Stomach smooth muscle (tissue), 2 donors: ENCODE measurements around the gene FBLN2.
"Not testable (repeated sequence)": the region's sequence is repeated elsewhere in the genome, so short reads cannot be mapped to it uniquely, and the experiment has no call there.

Source experiments
- H3K27ac ChIP-seq: one replicate; pipeline ENCODE4 v1.7.0; 2013; ENCODE audit warnings: mild to moderate bottlenecking, low read length, inconsistent platforms
- H3K27me3 ChIP-seq, 2 donors: one replicate each; pipeline ENCODE4 v1.7.0; 2013; ENCODE audit warnings: low read length in 2 of 2; ENCODE audit not compliant: insufficient read depth in 2 of 2, control insufficient read depth in 1 of 2
- H3K36me3 ChIP-seq, 2 donors: one replicate each; pipeline ENCODE4 v1.7.0; 2013; ENCODE audit warnings: low read length in 2 of 2; ENCODE audit not compliant: control insufficient read depth in 2 of 2, insufficient read depth in 2 of 2
- H3K4me1 ChIP-seq: one replicate; pipeline ENCODE4 v1.7.0; 2013; ENCODE audit warnings: low read length; ENCODE audit not compliant: control insufficient read depth, insufficient read depth
- H3K4me3 ChIP-seq, 2 donors: one replicate each; pipeline ENCODE4 v1.7.0; 2013; ENCODE audit warnings: low read length in 2 of 2
- H3K9ac ChIP-seq, 2 donors: one replicate each; pipeline ENCODE4 v1.7.0; 2013; ENCODE audit warnings: low read length in 2 of 2, mild to moderate bottlenecking in 1 of 2
- H3K9me3 ChIP-seq, 2 donors: one replicate each; pipeline ENCODE4 v1.7.0; 2013; ENCODE audit warnings: low read length in 2 of 2; ENCODE audit not compliant: control insufficient read depth in 2 of 2
- donor health status: healthy.
- donor health status: Pancreatic carcinoma.

Gene FBLN2

GRCh38 chr3:13514639-13515435 is 34.1 kb upstream of the FBLN2 start:
- H3K27me3 ChIP-seq, result peaks cover 0 to 6% of the 10 kb centered on the region in 2 donors
- H3K27ac ChIP-seq, result no peak overlapping the region
- no peak overlapping the region for H3K4me3 ChIP-seq
- H3K36me3 ChIP-seq, result no peaks in the 10 kb centered on the region
- H3K4me1 ChIP-seq, result peaks cover 12% of the 10 kb centered on the region
- H3K9me3 ChIP-seq, result no peaks in the 10 kb centered on the region
- no peak overlapping the region for H3K9ac ChIP-seq

- H3K27me3 ChIP-seq, result peaks cover 0 to 6% of the 10 kb centered on the region in 2 donors
- no peak overlapping the region for H3K9ac ChIP-seq
- H3K36me3 ChIP-seq, result no peaks in the 10 kb centered on the region
- no peaks in the 10 kb centered on the region for H3K9me3 ChIP-seq
- no peak overlapping the region for H3K4me3 ChIP-seq
- H3K27ac ChIP-seq, result no peak overlapping the region
- peaks cover 13% of the 10 kb centered on the region for H3K4me1 ChIP-seq
These were observed 32.9 kb upstream of the FBLN2 start for GRCh38 chr3:13515786-13516759.

GRCh38 chr3:13516760-13517135 is 32.2 kb upstream of the FBLN2 start:
- peaks cover 0 to 6% of the 10 kb centered on the region in 2 donors for H3K27me3 ChIP-seq
- no peak overlapping the region for H3K27ac ChIP-seq
- H3K9ac ChIP-seq, result no peak overlapping the region
- no peak overlapping the region for H3K4me3 ChIP-seq
- H3K36me3 ChIP-seq, result no peaks in the 10 kb centered on the region
- H3K4me1 ChIP-seq, result peaks cover 13% of the 10 kb centered on the region
- H3K9me3 ChIP-seq, result no peaks in the 10 kb centered on the region

GRCh38 chr3:13517253-13517977 is 31.5 kb upstream of the FBLN2 start:
- H3K27ac ChIP-seq, result no peak overlapping the region
- peaks cover 13% of the 10 kb centered on the region for H3K4me1 ChIP-seq

GRCh38 chr3:13518516-13518953 is 30.4 kb upstream of the FBLN2 start:
- Histone ChIP-seq H3K27me3 (peaks cover 0 to 6% of the 10 kb centered on the region in 2 donors), H3K27ac (no peak overlapping the region), H3K9me3 (no peaks in the 10 kb centered on the region), H3K4me1 (peaks cover 13% of the 10 kb centered on the region), H3K9ac (no peak overlapping the region), H3K4me3 (no peak overlapping the region), H3K36me3 (no peaks in the 10 kb centered on the region)

More at GRCh38 chr3:13517253-13517977, 31.5 kb upstream of the FBLN2 start:
- Histone ChIP-seq H3K36me3 (no peaks in the 10 kb centered on the region), H3K27me3 (peaks cover 0 to 6% of the 10 kb centered on the region in 2 donors), H3K9me3 (no peaks in the 10 kb centered on the region), H3K4me3 (no peak overlapping the region), H3K9ac (no peak overlapping the region)

- H3K9ac ChIP-seq, result no peak overlapping the region
- no peaks in the 10 kb centered on the region for H3K9me3 ChIP-seq
- H3K4me3 ChIP-seq, result no peak overlapping the region
- H3K27me3 ChIP-seq, result peaks cover 0 to 6% of the 10 kb centered on the region in 2 donors
- no peaks in the 10 kb centered on the region for H3K36me3 ChIP-seq
- H3K27ac ChIP-seq, result no peak overlapping the region
- peaks cover 13% of the 10 kb centered on the region for H3K4me1 ChIP-seq
These were observed 29.7 kb upstream of the FBLN2 start for GRCh38 chr3:13519006-13519791.

GRCh38 chr3:13520326-13520880 is 28.5 kb upstream of the FBLN2 start:
- Histone ChIP-seq H3K36me3 (no peaks in the 10 kb centered on the region), H3K27ac (no peak overlapping the region)

GRCh38 chr3:13521309-13521708 is 27.6 kb upstream of the FBLN2 start:
- no peak overlapping the region for H3K9ac ChIP-seq
- H3K9me3 ChIP-seq, result no peaks in the 10 kb centered on the region
- peaks cover 13% of the 10 kb centered on the region for H3K4me1 ChIP-seq
- peaks cover 0 to 6% of the 10 kb centered on the region in 2 donors for H3K27me3 ChIP-seq
- H3K4me3 ChIP-seq, result no peak overlapping the region
- no peak overlapping the region for H3K27ac ChIP-seq
- no peaks in the 10 kb centered on the region for H3K36me3 ChIP-seq

More at GRCh38 chr3:13520326-13520880, 28.5 kb upstream of the FBLN2 start:
- H3K9me3 ChIP-seq, result no peaks in the 10 kb centered on the region
- no peak overlapping the region for H3K4me3 ChIP-seq
- no peak overlapping the region for H3K9ac ChIP-seq
- H3K4me1 ChIP-seq, result peaks cover 13% of the 10 kb centered on the region
- peaks cover 0 to 6% of the 10 kb centered on the region in 2 donors for H3K27me3 ChIP-seq

- H3K4me3 ChIP-seq, H3K27ac ChIP-seq, H3K9me3 ChIP-seq, H3K9ac ChIP-seq, H3K36me3 ChIP-seq, H3K27me3 ChIP-seq: not testable (repeated sequence)
- peaks cover 13% of the 10 kb centered on the region for H3K4me1 ChIP-seq
These were observed 27.2 kb upstream of the FBLN2 start for GRCh38 chr3:13521749-13522148.
